GM18502 (cell line): ENCODE results near the gene DNTTIP2.

Source experiments
- ATAC-seq: cut with Tn5 transposase; IDR thresholded peaks from one replicate; pipeline ENCODE4 v1.9.1; 2021; ENCODE audit warnings: mild to moderate bottlenecking; ENCODE audit not compliant: unreplicated experiment, poor library complexity

Gene DNTTIP2

DNA sequence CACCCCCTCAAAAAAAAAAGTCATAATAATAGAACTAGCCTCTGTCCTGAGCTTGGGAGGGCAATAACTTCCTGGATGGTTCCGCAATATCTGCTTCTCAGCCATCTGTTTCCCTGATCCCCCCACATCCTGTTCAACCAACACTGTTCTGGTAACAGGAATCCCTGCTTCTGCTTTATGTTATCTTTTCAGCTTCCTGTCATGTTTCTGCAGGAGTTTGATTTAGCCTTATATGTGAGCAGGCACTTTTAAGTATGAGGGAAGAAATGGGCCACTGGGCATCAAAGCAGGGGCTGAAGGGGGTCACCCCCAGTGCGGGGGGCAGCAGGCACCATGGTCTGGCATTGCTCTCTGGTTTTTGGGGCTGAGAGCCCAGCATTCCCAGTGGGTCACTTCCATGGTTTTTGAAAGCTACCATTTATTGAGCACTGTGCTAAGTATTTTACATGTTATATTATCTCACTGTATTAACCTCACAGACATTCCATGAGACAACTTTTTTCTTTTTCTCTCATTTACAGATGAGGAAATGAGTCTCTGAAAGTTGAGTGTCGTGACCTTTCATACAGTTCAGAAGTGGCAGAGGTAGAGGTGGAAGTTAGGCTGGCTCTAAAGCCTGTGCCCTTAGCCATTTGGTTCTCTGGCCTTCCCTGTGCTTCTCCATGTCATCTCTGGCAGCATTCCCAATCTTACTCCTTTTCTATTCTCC, 61.9 kb downstream of the DNTTIP2 start:
- no peak for ATAC-seq
